SIG-M5 treated with dmso at 0.1 percent for 504 hours (cell line): ENCODE results near the gene GULP1.
A peak's percentile ranks its signal among the peaks of the same experiment; 100 is the strongest.

ENCODE experiments used
- DNase-seq: peaks from one replicate; lab custom pipeline; 2025; ENCODE audit not compliant: unreplicated experiment; lab: John Stamatoyannopoulos, UW

The GULP1 gene

DNA sequence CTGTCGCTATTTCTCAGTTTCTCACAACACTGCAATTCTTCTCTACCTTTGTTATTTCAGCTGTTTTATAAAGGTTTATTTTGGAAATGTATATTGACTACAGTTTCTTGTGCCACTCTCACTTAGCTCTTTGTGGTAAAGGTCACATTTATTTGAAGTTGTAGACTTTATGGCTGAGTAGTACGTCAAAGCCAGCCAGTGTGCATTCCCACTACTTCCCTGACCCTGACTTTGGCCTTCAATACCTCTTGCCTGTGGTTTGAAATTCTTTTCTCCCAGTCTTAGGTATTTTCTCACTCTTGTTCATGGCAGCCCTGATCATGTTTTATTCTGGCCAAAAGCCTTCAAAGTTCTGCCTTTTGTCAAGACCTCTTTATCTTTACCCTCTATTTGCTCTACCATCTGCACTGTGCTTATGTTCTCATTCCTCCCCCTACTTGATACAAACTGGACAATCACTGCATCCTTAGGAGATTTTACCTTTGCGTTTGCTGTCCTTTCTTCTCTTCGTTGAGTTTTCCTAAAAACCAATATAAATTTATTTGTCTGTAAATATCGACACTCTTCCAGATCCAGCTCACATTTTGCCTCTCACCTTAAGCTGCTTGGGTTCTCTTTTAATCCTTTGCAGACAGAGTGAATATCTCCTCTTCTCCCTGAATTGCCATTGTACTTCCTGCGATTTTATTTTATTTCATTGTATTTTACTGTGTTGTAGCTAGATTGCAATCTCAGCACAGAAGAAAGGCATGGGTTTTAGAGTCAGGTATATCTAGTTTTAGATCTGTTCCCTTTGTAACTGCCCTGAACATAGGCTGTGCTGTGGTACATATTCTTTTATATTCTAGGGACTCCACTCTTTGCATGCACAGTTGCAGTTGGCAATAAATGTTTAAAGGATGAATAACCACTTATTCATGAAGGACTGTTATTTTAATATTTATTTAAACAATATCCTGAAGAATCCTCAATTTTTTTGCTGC lies 31.2 kb downstream of the GULP1 start:
- no peak for DNase-seq

GRCh38 chr2:188324067-188324466 lies 32.4 kb downstream of the GULP1 start:
- no peak for DNase-seq

DNA sequence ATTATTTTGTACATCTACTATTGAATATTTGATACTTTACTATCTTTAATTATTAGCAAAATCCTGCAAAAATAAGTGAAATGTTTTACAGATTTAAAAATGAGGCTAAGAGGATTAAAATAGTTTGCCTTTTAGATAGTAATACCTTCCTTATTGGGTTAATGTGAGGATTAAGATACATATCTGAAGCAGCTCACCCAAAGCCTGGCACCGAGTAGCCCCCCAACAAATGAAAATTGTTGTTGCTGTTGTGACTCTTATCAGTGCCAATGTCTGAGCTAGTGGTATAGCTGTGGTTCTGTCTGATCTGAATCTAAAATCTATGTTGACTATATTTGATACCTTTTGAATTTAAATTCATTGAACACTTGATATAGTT lies 34.6 kb downstream of the GULP1 start:
- no peak for DNase-seq

- DNase-seq, result no peak
Observed at GRCh38 chr2:188326669-188327301, 35.1 kb downstream of the GULP1 start.

GRCh38 chr2:188327518-188328213 lies 36.0 kb downstream of the GULP1 start:
- DNase-seq, result no peak

GRCh38 chr2:188328419-188328818 lies 36.7 kb downstream of the GULP1 start:
- no peak for DNase-seq

- DNase-seq, result no peak
Observed at GRCh38 chr2:188330316-188331053, 38.8 kb downstream of the GULP1 start.

DNA sequence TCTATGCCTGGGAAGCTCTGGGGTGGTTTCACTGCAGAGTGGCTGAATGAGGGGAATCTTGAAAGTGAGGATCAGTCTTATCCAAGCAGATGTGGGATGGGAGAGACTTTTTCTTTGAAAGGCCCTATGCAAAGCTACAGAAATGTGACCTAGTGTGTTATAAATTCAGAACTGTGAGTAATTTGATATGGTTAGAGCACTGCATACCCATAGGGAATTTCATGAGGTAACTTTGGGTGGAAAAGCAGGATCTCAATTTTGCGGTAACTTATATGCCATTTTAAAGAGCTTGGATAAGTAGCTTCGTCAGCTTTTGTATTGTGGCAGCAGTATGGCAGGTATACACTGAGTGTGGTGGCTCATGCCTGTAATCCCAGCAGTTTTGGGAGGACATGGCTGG lies 40.9 kb downstream of the GULP1 start:
- DNase-seq, result no peak

- no peak for DNase-seq
Observed at GRCh38 chr2:188333751-188334524, 42.3 kb downstream of the GULP1 start.

DNA sequence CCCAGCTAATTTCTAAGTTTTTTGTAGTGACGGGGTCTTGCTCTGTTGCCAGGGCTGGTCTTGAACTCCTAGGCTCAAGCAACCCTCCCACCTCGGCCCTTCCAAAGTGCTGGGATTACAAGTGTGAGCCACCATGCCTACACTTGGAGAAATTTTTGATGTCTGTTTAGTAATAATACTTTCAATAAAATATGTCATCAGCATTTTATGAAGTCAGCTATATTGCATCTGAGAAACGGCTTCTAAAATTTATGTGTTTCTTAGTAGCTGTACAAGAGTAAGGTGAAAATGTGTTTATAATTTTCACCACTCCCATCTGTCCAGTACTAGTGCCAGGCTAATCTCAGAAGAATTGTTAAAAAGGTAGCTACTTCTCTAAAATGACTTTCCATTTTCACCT lies 46.8 kb downstream of the GULP1 start:
- no peak for DNase-seq

DNA sequence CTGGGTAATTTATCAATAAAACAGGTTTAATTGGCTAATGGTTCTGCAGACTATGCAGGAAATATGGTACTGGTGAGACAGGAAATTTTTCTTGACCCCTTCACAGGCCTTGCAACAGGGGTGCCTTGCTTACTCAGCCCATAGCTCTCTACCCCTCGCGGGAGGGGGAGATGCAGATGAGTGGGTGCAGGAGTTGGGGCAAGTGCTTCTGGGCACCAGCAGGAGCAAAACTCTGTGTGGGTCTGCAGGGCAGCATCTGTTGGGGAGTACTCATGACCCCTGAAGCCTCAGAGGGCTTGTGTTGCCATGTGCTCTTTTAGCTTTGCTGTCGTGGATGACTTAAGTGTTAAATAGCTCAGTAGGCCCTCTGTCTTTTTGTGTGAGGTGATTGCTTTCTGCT lies 48.6 kb downstream of the GULP1 start:
- no peak for DNase-seq

DNA sequence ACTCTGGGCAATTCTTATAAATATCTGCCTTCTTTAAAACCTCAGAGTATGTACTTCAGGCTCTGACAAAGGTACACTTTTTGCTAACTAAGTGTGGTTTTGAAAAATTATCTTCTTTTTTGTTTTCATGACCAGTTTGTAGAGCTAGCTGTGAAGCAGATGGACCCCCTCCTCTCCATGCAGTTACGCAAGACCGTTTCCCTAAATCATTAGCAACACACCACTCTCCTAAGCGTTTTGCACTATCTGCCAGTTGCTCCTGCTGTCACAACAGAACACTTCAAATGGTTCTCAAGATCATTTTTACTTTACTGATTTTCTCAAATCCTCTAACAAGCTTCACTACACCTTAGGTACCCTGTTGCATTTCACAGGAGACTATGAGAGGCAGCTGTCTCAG lies 53.3 kb downstream of the GULP1 start:
- peak; percentile 16 for DNase-seq

GRCh38 chr2:188345426-188345825 lies 53.8 kb downstream of the GULP1 start:
- DNase-seq, result no peak

DNA sequence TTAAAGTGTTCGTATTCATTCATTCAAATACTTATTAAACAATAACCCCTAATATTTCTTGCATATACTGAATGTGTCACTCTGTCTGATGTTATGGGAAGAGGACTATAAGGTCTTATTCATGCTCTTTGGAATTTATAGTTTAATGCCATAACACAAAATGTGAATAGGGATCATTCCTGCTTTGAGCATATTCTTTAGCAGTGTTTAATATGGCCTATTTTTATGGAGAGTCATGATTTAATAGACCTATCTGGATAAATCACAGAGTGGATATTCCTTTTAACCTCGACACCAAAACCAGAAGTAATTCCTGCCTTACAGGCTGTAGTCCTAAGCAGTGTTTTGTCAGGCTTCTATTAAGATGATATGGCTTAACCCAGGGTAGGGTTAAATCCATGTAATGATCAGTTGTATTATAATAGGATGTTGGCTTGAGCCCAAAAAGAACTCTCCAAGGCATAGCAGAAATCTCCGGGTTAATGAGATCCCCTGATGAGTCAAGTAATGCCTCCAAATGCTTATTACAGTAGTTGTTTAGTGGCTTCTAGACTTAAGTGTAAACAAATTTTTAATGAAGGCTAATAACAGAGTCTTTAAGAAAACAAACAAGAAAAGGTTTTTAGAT lies 54.3 kb downstream of the GULP1 start:
- DNase-seq, result no peak

- DNase-seq, result no peak
Observed at GRCh38 chr2:188349019-188349418, 57.3 kb downstream of the GULP1 start.

- DNase-seq, result no peak
Observed at GRCh38 chr2:188353282-188353681, 61.6 kb downstream of the GULP1 start.

DNA sequence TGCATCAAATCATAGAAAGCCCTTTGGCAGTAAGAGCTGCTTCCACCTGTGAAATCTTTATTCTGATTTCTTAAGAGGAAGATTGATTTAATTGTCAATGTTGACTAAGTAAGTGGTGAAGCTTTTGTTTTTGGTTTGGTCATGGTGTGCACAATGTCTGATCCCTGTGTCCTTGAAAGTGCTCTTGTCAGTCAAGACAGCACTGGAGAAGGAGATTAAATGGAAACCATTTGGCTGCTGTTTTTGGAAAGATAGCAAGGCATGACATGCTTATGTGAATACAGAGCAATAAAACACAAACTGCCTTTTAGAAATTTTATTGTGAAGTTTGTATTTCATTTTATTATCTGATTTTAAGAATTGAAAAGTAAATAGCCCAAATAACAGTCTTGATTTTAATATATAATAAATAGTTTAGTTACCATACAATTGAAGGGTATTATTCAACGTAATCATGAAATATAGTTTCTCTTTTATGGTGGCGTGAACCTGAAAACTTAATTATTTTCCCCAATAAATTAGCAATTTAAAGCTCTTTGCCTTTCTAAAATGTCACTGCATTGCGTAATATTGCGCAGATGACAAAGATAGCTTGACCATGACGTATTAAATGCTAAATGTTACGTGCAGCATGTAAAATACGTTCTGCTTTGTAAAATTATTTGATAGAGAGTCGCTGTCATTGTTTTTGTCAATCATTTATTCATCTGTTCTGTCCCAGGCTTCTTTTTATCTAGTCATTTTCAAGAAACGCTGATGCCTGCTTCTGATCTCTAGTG lies 69.0 kb downstream of the GULP1 start:
- no peak for DNase-seq

- DNase-seq, result no peak
Observed at GRCh38 chr2:188364033-188364630, 72.5 kb downstream of the GULP1 start.
